Measurements from ENCODE around the gene CDC42EP1. TPM values are rescaled to one million over a fixed set of nuclear protein-coding genes. Genes with fewer than 3 reads are reported as not detected.

The CDC42EP1 gene
- total and polyA plus RNA-seq, 2 experiments from 2014 or later = 83.8 to 122 TPM

- peaks cover 20% of the 10 kb centered on the region; the same call in 1 of the 2 replicates for H3K36me3 ChIP-seq (ENCODE audit: low read depth)
- no peaks in the 10 kb centered on the region for H3K27me3 ChIP-seq (replicated peaks; ENCODE audit: insufficient read depth)
- DNase-seq = no peak
- no peak overlapping the region for H3K27ac ChIP-seq
- peaks cover 7% of the 10 kb centered on the region for H3K4me1 ChIP-seq (ENCODE audit: insufficient read depth)
- peaks cover 42% of the 10 kb centered on the region for H3F3A ChIP-seq (ENCODE audit: insufficient read depth)
- no peak for TF ChIP-seq EZH2phosphoT487 (IDR thresholded peaks at IDR 0.05; ENCODE audit: insufficient read depth, low read depth)
- TF ChIP-seq EZH2 (IDR thresholded peaks at IDR 0.05; ENCODE audit: insufficient read depth, poor library complexity, severe bottlenecking) = no peak
- H3K4me2 ChIP-seq (ENCODE audit: unreplicated experiment) = no peak overlapping the region
- peaks cover 7% of the 10 kb centered on the region; the same call in 1 of the 2 replicates for H4K20me1 ChIP-seq (ENCODE audit: insufficient read depth)
- H3K9ac ChIP-seq = no peak overlapping the region
- no peak overlapping the region for H3K4me3 ChIP-seq
- H2AFZ ChIP-seq = no peak overlapping the region
- in situ Hi-C loops (cut with MboI) = no loop called here
- no peaks in the 10 kb centered on the region for H3K9me3 ChIP-seq (ENCODE audit: low read depth)
- H3K9me2 ChIP-seq (ENCODE audit: insufficient read depth) = no peaks in the 10 kb centered on the region
- peaks cover 36% of the 10 kb centered on the region for H3K79me2 ChIP-seq (ENCODE audit: insufficient read depth)
- 90 to 91% methylated on average over 8 of the region's 8 CpGs for WGBS, 2 experiments (ENCODE audit: low coverage in 1 of 2, low lambda C conversion rate in 2 of 2, missing lambda C conversion rate in 2 of 2)
These were observed 11.7 kb downstream of the CDC42EP1 start for GRCh38 chr22:37571992-37572373.

- no peak for DNase-seq
- no peaks in the 10 kb centered on the region for H3K9me3 ChIP-seq (ENCODE audit: low read depth)
- WGBS, 2 experiments (ENCODE audit: low coverage in 1 of 2, low lambda C conversion rate in 2 of 2, missing lambda C conversion rate in 2 of 2) = 81 to 83% methylated on average over 10 of the region's 10 CpGs
- H3K9ac ChIP-seq = no peak overlapping the region
- H3K27me3 ChIP-seq (replicated peaks; ENCODE audit: insufficient read depth) = no peaks in the 10 kb centered on the region
- in situ Hi-C loops (cut with MboI) = no loop called here
- peaks cover 28% of the 10 kb centered on the region for H3F3A ChIP-seq (ENCODE audit: insufficient read depth)
- no peaks in the 10 kb centered on the region; the same call in none of the 2 replicates for H3K4me1 ChIP-seq (ENCODE audit: insufficient read depth)
- no peaks in the 10 kb centered on the region for H3K36me3 ChIP-seq (ENCODE audit: low read depth)
- TF ChIP-seq EZH2phosphoT487 (IDR thresholded peaks at IDR 0.05; ENCODE audit: insufficient read depth, low read depth) (no peak), EZH2 (IDR thresholded peaks at IDR 0.05; ENCODE audit: insufficient read depth, poor library complexity, severe bottlenecking) (no peak)
- H3K27ac ChIP-seq = no peak overlapping the region
- H2AFZ ChIP-seq = no peak overlapping the region
- H3K4me3 ChIP-seq = no peak overlapping the region
- no peaks in the 10 kb centered on the region; the same call in 1 of the 2 replicates for H3K79me2 ChIP-seq (ENCODE audit: insufficient read depth)
- no peak overlapping the region for H3K4me2 ChIP-seq (ENCODE audit: unreplicated experiment)
- H4K20me1 ChIP-seq (ENCODE audit: insufficient read depth) = no peaks in the 10 kb centered on the region; the same call in 1 of the 2 replicates
- H3K9me2 ChIP-seq (ENCODE audit: insufficient read depth) = no peaks in the 10 kb centered on the region
These were observed 15.3 kb downstream of the CDC42EP1 start for GRCh38 chr22:37575490-37576003.

- 95 to 97% methylated on average over 5 of the region's 5 CpGs for WGBS, 2 experiments (ENCODE audit: low coverage in 1 of 2, low lambda C conversion rate in 2 of 2, missing lambda C conversion rate in 2 of 2)
- H3K36me3 ChIP-seq (ENCODE audit: low read depth) = no peaks in the 10 kb centered on the region
These were observed 17.7 kb downstream of the CDC42EP1 start for GRCh38 chr22:37578002-37578401.

DNA sequence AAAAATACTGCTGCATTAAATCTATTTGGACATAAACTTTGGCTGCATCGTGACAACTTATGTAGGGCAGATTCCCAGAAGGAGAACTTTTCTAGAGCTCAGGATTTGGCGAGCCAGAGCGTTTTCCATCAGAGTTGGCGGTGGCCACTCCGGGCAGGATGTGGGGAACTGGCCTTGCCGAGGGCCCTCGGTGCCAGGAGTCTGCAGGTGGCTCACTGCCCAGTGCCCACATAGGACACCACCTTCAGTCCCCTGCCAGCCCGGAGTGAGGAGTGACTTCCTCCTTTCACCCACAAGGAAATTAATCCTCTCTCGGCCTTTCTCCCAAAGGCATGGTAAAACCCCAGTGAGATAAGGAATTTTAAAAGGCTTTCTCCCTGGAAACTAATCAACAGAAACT, 21.2 kb downstream of the CDC42EP1 start:
- no peaks in the 10 kb centered on the region for H3K27me3 ChIP-seq (replicated peaks; ENCODE audit: insufficient read depth)
- no peaks in the 10 kb centered on the region for H3F3A ChIP-seq (ENCODE audit: insufficient read depth)
- H3K9me2 ChIP-seq (ENCODE audit: insufficient read depth) = no peaks in the 10 kb centered on the region
- DNase-seq = peak; percentile 36
- H3K4me3 ChIP-seq = no peak overlapping the region
- no peak overlapping the region for H3K9ac ChIP-seq
- no peaks in the 10 kb centered on the region for H3K79me2 ChIP-seq (ENCODE audit: insufficient read depth)
- no peak overlapping the region for H3K27ac ChIP-seq
- no peaks in the 10 kb centered on the region for H3K9me3 ChIP-seq (ENCODE audit: low read depth)
- no peak overlapping the region for H3K4me2 ChIP-seq (ENCODE audit: unreplicated experiment)
- no peaks in the 10 kb centered on the region for H3K4me1 ChIP-seq (ENCODE audit: insufficient read depth)
- no peaks in the 10 kb centered on the region for H3K36me3 ChIP-seq (ENCODE audit: low read depth)
- no peak overlapping the region for H2AFZ ChIP-seq
- WGBS, 2 experiments (ENCODE audit: low coverage in 1 of 2, low lambda C conversion rate in 2 of 2, missing lambda C conversion rate in 2 of 2) = 26 to 31% methylated on average over 9 of the region's 9 CpGs
- in situ Hi-C loops (cut with MboI) = no loop called here
- no peak for TF ChIP-seq EZH2 (IDR thresholded peaks at IDR 0.05; ENCODE audit: insufficient read depth, poor library complexity, severe bottlenecking)
- no peak for TF ChIP-seq EZH2phosphoT487 (IDR thresholded peaks at IDR 0.05; ENCODE audit: insufficient read depth, low read depth)
- no peaks in the 10 kb centered on the region for H4K20me1 ChIP-seq (ENCODE audit: insufficient read depth)

More at GRCh38 chr22:37578002-37578401, 17.7 kb downstream of the CDC42EP1 start:
- Histone ChIP-seq H3K9me3 (ENCODE audit: low read depth) (no peaks in the 10 kb centered on the region), H3F3A (ENCODE audit: insufficient read depth) (peaks cover 11% of the 10 kb centered on the region; the same call in 1 of the 2 replicates), H3K4me1 (ENCODE audit: insufficient read depth) (no peaks in the 10 kb centered on the region; the same call in none of the 2 replicates), H3K4me3 (no peak overlapping the region), H2AFZ (no peak overlapping the region), H3K4me2 (ENCODE audit: unreplicated experiment) (no peak overlapping the region), H3K27ac (no peak overlapping the region), H4K20me1 (ENCODE audit: insufficient read depth) (no peaks in the 10 kb centered on the region), H3K9me2 (ENCODE audit: insufficient read depth) (no peaks in the 10 kb centered on the region), H3K9ac (no peak overlapping the region), H3K79me2 (ENCODE audit: insufficient read depth) (no peaks in the 10 kb centered on the region), H3K27me3 (replicated peaks; ENCODE audit: insufficient read depth) (no peaks in the 10 kb centered on the region)
- DNase-seq = no peak
- in situ Hi-C loops (cut with MboI) = no loop called here
- TF ChIP-seq EZH2 (IDR thresholded peaks at IDR 0.05; ENCODE audit: insufficient read depth, poor library complexity, severe bottlenecking) (no peak), EZH2phosphoT487 (IDR thresholded peaks at IDR 0.05; ENCODE audit: insufficient read depth, low read depth) (no peak)

All from GM23248 (cell line).